ENCODE data around the gene CYTH3.
A peak's percentile ranks its signal among the peaks of the same experiment; 100 is the strongest.
"Not testable (repeated sequence)": the region's sequence is repeated elsewhere in the genome, so short reads cannot be mapped to it uniquely, and the experiment has no call there.

CYTH3 gene

GRCh38 chr7:6272481-6273323 is at the start of gene CYTH3:
CYTH3 (minus strand) TSS chr7:6272624; CDS start chr7:6272507, 117 bp downstream.
- DNase-seq: peak in 48 of 51 donors; percentile 13 to 88 (median 66)

GRCh38 chr7:6320791-6321190 is 48.4 kb upstream of the CYTH3 start:
- DNase-seq: no peak

- DNase-seq: peak in 1 of 51 donors; percentile 19
Observed at GRCh38 chr7:6317797-6318438, 45.5 kb upstream of the CYTH3 start.

GRCh38 chr7:6316226-6316625 is 43.8 kb upstream of the CYTH3 start:
- DNase-seq: no peak

GRCh38 chr7:6315746-6316145 is 43.3 kb upstream of the CYTH3 start:
- no peak for DNase-seq

GRCh38 chr7:6310271-6310993 is 38.0 kb upstream of the CYTH3 start:
- DNase-seq: no peak

- DNase-seq: no peak
Observed at GRCh38 chr7:6307762-6308161, 35.3 kb upstream of the CYTH3 start.

- DNase-seq: no peak
Observed at GRCh38 chr7:6306471-6306870, 34.0 kb upstream of the CYTH3 start.

- DNase-seq: no peak
Observed at GRCh38 chr7:6305330-6305729, 32.9 kb upstream of the CYTH3 start.

- not testable (repeated sequence) for DNase-seq
Observed at GRCh38 chr7:6301446-6301845, 29.0 kb upstream of the CYTH3 start.

GRCh38 chr7:6299774-6300173 is 27.4 kb upstream of the CYTH3 start:
- DNase-seq: no peak

GRCh38 chr7:6294839-6295238 is 22.4 kb upstream of the CYTH3 start:
- DNase-seq: no peak

- no peak for DNase-seq
Observed at GRCh38 chr7:6293202-6293601, 20.8 kb upstream of the CYTH3 start.

- DNase-seq: not testable (repeated sequence)
Observed at GRCh38 chr7:6291941-6292340, 19.5 kb upstream of the CYTH3 start.

GRCh38 chr7:6291531-6291930 is 19.1 kb upstream of the CYTH3 start:
- DNase-seq: no peak

GRCh38 chr7:6290319-6290741 is 17.9 kb upstream of the CYTH3 start:
- DNase-seq: no peak

GRCh38 chr7:6288270-6288860 is 15.9 kb upstream of the CYTH3 start:
- DNase-seq: no peak

- no peak for DNase-seq
Observed at GRCh38 chr7:6286486-6286885, 14.1 kb upstream of the CYTH3 start.

GRCh38 chr7:6284461-6285360 is 12.3 kb upstream of the CYTH3 start:
- no peak for DNase-seq

GRCh38 chr7:6284055-6284400 is 11.6 kb upstream of the CYTH3 start:
- no peak for DNase-seq
